Measurements from ENCODE around the gene CNTNAP2.

DNA sequence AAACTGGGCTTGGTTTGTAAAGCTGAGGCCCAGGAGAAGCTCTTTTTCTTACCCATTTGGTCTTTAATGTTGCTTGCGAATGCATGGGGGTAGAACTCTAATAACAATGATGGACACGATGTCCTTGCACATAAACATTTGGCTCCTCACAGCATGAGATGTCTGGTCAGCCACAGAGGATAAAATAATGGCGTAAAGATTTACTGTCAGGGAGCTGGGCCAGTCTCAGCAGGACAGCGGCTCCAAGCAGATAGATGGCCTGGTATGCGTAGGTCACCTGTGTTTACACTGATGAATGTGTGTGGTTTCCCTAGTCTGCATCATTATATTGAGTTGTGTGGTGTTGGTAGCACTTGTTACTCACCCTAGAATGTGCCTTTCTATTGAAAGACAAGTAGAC is 537.4 kb downstream of the CNTNAP2 start:
- TF ChIP-seq POLR2A (IDR thresholded peaks at IDR 0.05) (no peak), POLR2AphosphoS5 (IDR thresholded peaks at IDR 0.05; ENCODE audit: insufficient read depth in 1 of 2, low read depth in 1 of 2) (no peak)
- TF ChIP-seq, protein P1, sequence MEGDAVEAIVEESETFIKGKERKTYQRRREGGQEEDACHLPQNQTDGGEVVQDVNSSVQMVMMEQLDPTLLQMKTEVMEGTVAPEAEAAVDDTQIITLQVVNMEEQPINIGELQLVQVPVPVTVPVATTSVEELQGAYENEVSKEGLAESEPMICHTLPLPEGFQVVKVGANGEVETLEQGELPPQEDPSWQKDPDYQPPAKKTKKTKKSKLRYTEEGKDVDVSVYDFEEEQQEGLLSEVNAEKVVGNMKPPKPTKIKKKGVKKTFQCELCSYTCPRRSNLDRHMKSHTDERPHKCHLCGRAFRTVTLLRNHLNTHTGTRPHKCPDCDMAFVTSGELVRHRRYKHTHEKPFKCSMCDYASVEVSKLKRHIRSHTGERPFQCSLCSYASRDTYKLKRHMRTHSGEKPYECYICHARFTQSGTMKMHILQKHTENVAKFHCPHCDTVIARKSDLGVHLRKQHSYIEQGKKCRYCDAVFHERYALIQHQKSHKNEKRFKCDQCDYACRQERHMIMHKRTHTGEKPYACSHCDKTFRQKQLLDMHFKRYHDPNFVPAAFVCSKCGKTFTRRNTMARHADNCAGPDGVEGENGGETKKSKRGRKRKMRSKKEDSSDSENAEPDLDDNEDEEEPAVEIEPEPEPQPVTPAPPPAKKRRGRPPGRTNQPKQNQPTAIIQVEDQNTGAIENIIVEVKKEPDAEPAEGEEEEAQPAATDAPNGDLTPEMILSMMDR (IDR thresholded peaks at IDR 0.05): no peak
